ENCODE data around the gene EIF3K. TPM values are rescaled to one million over a fixed set of nuclear protein-coding genes. Genes with fewer than 3 reads are reported as not detected.

The EIF3K gene
- total and polyA plus RNA-seq, 2 of the 8 experiments (the other 6 are each of a cell fraction or from before 2014, with no cell fraction given) = 329 to 937 TPM

DNA sequence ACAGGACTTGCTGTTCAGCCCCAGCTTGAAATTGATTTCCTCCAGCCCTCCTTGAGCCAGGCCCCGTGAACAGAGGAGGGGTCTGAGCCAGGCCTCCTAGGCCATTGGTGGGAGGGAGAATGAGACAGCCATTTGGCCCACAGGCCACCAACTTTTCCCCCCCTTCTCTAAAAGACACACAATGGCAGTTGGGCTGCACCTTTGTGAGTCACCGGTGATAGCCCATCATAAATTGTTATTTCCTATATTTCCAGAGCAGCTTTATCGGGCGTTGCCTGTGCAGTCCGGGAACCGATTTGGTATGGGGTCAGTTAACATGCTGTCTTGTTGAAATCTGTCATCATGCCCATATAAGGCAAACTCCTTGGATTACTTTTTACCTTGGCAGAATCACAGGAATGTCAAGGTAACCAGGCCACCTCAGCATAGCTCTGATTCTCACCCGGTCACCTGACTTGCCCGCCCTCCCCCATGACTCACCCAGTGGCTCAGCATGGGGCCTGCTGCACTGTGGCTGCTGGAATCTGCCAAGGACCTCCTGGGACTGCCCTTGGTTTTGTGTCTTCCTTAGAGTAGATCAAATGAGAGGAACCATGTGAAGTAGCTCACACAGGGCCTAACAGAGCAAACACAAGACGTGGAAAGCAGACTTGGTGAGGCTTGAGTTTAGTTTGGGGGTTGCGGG, 64.5 kb downstream of the EIF3K start (continued):
- TF ChIP-seq MAFK (IDR thresholded peaks at IDR 0.05; ENCODE audit: low read depth, low read length) (peak; percentile 48; the same call in 1 of the 2 replicates), SP4 (IDR thresholded peaks at IDR 0.05; ENCODE audit: low read length) (peak; percentile 10; the same call in 1 of the 2 replicates), POLR2A (IDR thresholded peaks at IDR 0.05; ENCODE audit: control extremely low read depth in 1 of 2, low read depth in 2 of 2, low read length in 2 of 2) (peak in 1 of 2 experiments; percentile 32; a peak in 1 of 3 replicates), TEAD4 (IDR thresholded peaks at IDR 0.05; ENCODE audit: low read depth, low read length) (peak; percentile 91), YY1 (IDR thresholded peaks at IDR 0.05; ENCODE audit: low read depth, low read length) (0 out of 2 replicates have a peak, but pooled peaks have one; percentile 39), JUN (IDR thresholded peaks at IDR 0.05; ENCODE audit: low read depth, low read length) (peak; percentile 61; the same call in 1 of the 2 replicates)

All from H1 (cell line).